ENCODE measurements around the gene CBX1.

Gene CBX1

DNA sequence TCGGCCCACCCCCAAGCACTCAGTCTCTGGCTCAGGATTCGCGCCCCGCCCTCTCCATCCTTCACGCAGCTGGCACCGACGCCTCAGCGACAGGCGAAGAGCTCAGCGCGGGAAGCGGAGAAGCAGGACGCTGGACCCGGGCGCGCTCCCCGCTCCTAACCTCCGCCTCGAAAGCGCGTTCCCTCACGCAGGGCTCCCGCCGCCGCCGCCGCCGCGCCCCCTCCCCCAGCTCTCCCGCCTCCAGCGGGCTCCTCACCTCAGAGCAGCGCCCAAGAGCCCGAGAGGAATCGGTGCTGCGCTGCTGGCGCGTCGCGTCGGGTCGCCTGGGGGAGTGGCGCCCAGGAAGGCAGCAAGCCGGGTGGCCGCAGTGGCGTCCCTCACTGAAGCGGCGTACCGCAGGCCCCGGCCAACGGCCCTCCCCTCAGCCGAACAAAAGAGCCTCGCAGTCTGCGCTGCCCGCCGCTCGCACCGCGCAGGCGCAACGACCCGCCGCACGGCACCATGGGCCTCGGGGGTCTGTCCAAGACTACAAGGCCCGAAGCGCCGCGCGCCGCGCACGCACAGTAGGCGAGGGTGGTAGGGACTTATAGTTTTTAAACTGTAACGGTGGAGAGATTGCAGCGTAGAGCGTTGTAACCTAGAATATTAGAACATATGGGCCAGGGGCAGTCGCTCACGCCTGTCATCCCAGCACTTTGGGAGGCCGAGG lies at the start of gene CBX1:
Gene CBX1, minus strand, starts transcription at position 467 of the 709 bp plus-strand sequence. CDS start 24,474 bp downstream, outside the sequence.
- DNase-seq = peak; percentile 99

GRCh38 chr17:48150597-48151001 lies 49.3 kb upstream of the CBX1 start:
- DNase-seq = no peak

- no peak for DNase-seq
Observed at GRCh38 chr17:48149787-48150463, 48.6 kb upstream of the CBX1 start.

GRCh38 chr17:48148854-48149786 lies 47.8 kb upstream of the CBX1 start:
- DNase-seq = peak; percentile 34

DNA sequence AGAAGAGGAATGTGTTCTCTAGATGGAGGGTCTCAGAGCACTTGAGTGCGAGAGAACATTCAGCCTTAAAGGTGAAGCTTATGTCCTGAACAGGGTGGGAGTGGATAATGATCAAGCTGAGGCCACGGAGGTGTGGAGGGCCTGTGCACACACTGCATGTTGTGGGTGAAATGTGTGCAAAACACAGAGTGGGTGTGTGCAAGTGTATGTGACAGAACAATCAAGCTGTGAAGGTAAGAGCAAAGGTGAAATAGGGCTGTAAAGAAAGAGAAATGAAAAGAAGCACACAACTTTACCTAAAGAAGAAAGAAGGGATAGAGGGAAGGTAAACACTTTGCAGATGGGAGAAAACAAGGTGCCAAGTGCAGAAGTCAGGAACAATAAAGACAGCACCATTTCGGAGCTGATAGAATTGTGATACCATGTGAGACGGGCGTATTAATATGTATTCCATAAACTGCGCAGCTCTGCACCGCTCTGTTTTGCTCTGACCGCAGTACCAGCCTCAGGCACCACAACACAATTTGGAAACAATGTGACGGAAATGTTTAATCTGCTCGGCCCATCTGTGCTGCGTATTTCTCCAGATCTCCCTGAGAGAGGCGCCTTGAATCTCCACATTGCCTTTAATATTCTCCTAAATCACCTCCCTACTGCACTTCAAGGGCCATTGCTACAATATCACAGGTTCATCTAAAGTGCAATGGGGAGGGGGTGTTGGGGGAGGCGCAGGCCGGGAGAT lies 46.9 kb upstream of the CBX1 start:
- no peak for DNase-seq

GRCh38 chr17:48144976-48145798 lies 43.9 kb upstream of the CBX1 start:
- no peak for DNase-seq

- no peak for DNase-seq
Observed at GRCh38 chr17:48144231-48144630, 43.0 kb upstream of the CBX1 start.

DNA sequence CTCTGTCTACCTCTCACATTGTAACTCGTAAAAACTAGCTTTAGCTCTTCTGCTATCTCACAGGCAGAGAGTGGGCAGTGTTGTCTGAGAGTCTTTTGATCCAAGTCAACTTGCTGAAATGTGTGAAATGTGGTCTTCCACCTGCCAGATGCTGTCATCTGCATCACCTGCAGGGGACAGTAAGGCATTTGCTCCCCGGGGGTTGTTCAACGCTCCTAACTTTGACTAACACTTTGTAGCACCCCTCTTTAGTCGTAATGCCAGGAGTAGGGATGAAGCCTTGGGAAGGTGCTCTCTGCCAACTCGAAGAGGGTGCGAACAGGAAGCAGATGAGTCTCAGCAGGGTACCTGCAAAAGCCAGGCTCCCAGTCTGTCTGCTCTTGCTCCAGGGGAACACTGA lies 42.4 kb upstream of the CBX1 start:
- peak; percentile 52 for DNase-seq

DNA sequence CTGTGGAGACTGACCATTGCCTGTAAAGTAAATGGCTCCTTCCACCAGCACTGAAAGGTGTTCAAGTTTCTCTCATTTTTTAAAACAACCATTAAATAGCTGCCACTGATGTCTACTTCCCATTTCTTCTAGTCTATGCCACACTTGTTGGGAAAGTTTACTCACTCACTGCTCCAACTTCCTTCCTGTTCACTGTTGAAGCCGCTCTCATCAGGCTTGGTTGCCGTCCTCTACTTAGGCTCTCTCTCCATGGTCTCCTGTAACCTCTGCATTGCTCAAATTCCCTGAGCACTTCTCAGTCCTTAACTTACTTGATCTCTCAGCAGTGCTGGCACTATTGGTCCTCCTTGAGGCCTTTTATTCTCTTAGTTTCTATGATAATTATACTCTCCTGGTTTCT lies 38.7 kb upstream of the CBX1 start:
- DNase-seq = no peak

DNA sequence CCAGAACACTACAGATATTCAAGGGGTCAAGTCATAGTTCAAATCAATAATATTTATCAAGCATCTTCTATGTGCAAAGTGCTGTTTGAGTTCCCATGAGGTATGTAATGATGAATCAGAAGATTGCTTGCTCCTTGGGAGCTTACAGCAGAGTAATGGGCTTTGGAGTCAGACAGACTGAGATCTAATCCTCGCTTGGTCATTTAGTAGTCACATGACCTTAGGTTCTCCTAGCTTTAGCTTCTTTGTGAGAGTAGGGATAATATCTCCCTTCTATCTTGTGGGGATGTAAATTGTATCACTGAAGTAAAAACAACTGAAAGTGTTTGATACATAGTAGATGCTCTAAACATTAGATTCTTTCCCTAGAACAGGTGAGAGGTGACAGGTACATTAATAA lies 36.4 kb upstream of the CBX1 start:
- DNase-seq = no peak

DNA sequence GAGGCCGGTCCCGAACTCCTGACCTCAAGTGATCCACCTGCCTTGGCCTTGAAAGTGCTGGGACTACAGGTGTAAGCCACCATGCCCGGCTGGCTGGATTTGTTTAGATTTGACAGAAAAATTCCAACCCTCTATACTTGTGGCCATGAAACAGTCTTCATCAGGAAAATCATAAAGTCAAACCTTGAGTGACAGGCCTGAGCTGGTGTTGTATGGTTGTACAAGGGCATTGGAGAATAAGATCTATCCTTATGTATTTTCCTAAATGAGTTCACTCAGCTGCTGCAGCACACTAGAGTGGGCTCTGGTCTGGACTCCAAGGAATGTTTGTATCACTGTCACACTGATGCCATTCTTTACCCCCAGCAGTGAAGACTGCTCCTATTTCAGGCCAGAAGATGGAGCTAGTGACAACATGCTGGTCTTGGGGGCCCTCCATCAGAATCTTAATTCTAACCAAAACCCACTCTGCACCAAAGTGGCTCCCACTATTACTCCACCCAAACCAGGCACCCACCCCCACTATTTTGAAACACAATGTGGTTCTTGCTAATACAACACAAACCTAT lies 33.7 kb upstream of the CBX1 start:
- no peak for DNase-seq

DNA sequence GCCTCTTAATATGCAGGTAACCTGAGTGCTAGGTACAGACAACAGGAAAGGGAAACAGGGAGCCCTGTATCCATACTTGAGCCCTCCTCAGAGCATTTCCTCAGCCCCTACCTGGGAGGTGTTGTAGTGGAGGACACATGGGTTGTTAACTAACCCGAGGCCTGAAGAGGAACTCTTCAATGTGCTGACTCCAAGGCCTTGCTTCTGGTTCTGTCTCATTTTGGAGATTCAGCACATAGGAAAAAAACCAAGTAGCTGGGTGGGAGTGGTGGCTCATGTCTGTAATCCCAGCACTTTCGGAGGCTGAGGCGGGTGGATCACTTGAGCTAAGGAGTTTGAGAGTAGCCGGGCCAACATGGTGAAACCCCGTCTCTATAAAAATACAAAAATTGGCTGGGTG lies 31.1 kb upstream of the CBX1 start:
- no peak for DNase-seq

DNA sequence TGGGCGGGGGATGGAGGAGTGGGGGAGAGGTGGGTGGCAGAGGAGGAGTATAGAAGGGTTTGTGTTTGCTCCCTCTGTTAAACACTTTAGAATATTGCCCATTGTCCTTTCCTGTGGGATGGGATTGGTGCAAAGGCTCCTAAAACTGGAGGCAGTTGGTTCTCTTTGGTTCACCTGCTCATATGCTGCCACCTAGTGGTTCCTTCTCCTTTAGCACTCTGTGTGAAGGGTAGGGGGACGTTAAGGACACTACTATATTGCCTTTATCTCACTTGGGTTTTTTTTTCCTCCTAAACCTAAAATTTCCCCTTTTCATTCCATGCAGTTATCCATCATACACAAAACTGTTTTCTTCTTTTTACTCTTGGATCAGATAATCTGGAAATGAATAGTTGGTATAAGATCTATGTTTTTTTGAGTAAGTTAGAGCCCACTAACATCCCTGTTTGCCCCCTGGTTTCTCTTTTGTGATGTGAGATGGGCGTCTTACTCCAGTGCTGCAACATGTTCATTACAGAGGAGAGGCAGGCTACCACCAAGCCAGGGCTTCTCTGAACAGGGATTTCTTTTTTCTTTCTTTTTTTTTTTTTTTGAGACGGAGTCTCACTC lies 30.0 kb upstream of the CBX1 start:
- DNase-seq = peak; percentile 97

- no peak for DNase-seq
Observed at GRCh38 chr17:48129981-48130380, 28.7 kb upstream of the CBX1 start.

DNA sequence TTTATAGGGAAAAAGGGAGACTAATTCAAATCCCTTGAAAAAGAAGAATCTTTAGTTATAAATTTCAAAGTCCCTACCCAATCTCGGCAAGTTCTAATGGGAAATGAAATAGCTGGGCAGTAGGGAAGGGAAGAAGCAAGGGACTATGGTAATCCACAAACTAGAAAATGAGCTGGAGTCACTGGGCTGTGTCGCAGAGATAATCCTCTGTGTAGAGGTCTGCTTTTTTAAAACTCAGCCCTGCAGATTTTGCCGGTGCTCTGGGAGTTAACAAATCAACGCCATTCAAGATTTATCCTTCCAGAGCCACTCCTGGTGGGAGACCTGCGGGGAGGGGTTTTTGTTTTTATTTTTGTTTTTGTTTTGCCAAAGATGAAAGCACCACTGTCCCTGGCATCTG lies 27.1 kb upstream of the CBX1 start:
- DNase-seq = no peak

- peak; percentile 64 for DNase-seq
Observed at GRCh38 chr17:48127371-48128051, 26.2 kb upstream of the CBX1 start.

GRCh38 chr17:48126532-48126850 lies 25.2 kb upstream of the CBX1 start:
- DNase-seq = no peak

DNA sequence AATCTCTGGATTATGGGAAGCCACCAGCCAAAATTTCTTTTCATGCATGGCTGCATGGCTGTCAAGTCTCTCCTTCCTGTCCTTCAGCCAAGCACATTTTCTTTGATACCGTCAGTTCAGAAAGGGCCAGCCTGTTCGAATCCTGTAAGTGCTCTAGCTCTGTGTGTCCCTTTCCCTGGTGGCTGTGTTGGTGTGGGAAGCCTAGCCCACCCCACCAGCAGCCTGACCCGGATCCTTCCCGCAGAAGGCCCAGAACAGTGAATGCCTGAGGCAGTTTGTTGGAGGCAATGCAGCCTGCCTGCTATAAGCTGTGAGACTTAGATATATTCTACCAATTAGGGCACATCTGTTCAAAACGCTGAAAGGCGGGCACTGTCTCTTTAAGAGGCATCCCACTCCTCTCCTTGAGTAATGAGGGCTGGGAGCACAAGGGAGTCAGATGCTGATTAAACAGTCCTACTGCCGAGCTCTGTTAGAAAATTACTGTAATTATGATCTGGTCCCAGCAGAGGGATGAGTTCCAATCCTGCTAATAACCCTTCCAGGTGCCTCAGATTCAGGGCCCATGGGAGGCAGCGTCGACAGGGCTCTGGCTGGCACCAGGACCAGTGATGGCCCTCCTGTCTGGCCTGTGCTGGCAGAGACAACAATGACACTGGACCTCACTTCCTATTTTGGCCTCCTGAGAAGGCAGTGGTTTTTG lies 24.7 kb upstream of the CBX1 start:
- DNase-seq = peak; percentile 43

GRCh38 chr17:48123776-48124388 lies 22.6 kb upstream of the CBX1 start:
- no peak for DNase-seq

DNA sequence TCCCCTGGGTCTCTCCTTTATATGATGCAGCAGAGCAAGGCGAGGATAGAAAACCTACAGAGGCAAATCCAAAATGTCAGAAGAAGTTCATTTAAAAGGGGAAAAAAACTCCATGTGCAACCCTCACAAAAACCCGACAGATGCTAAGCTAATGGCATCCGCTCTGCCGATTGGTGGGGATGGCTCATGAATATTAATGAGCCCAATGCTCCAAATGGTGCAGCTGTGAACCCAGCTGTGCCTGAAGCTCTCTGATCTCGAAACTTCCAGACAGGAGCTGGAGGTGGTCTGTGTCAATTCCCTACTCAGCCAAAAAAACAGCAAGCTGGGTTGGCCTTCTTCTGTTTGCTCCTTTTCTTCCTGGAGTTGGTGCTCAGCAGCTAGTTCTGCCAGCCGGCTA lies 21.8 kb upstream of the CBX1 start:
- peak; percentile 79 for DNase-seq
